BLaER1 (cell line): ENCODE data around the gene TRMT2A.
A peak's percentile ranks its signal among the peaks of the same experiment; 100 is the strongest.

Source experiments
- H3K27ac ChIP-seq: shearing (Covaris generic); formaldehyde crosslinking; 2 replicates; pipeline ENCODE4 v1.8.1; 2022
- H3K27me3 ChIP-seq: shearing (Covaris generic); formaldehyde crosslinking; 2 replicates; pipeline ENCODE4 v1.8.1; 2022
- H3K36me3 ChIP-seq: shearing (Covaris generic); formaldehyde crosslinking; 2 replicates; pipeline ENCODE4 v1.8.1; 2022
- H3K4me1 ChIP-seq: shearing (Covaris generic); formaldehyde crosslinking; 2 replicates; pipeline ENCODE4 v1.8.1; 2022
- H3K4me2 ChIP-seq: shearing (Covaris generic); formaldehyde crosslinking; 2 replicates; pipeline ENCODE4 v1.8.1; 2022
- H3K4me3 ChIP-seq: shearing (Covaris generic); formaldehyde crosslinking; 2 replicates; pipeline ENCODE4 v1.8.1; 2022
- H3K9ac ChIP-seq: shearing (Covaris generic); formaldehyde crosslinking; 2 replicates; pipeline ENCODE4 v1.8.1; 2022
- H3K9me3 ChIP-seq: shearing (Covaris generic); formaldehyde crosslinking; 2 replicates; pipeline ENCODE4 v1.8.1; 2022
- H4K20me1 ChIP-seq: shearing (Covaris generic); formaldehyde crosslinking; 2 replicates; pipeline ENCODE4 v1.8.1; 2022
- Cebpa-rat ChIP-seq: shearing (Covaris generic); IDR thresholded peaks from 2 replicates; pipeline ENCODE4 v1.8.1; 2022

The TRMT2A gene

DNA sequence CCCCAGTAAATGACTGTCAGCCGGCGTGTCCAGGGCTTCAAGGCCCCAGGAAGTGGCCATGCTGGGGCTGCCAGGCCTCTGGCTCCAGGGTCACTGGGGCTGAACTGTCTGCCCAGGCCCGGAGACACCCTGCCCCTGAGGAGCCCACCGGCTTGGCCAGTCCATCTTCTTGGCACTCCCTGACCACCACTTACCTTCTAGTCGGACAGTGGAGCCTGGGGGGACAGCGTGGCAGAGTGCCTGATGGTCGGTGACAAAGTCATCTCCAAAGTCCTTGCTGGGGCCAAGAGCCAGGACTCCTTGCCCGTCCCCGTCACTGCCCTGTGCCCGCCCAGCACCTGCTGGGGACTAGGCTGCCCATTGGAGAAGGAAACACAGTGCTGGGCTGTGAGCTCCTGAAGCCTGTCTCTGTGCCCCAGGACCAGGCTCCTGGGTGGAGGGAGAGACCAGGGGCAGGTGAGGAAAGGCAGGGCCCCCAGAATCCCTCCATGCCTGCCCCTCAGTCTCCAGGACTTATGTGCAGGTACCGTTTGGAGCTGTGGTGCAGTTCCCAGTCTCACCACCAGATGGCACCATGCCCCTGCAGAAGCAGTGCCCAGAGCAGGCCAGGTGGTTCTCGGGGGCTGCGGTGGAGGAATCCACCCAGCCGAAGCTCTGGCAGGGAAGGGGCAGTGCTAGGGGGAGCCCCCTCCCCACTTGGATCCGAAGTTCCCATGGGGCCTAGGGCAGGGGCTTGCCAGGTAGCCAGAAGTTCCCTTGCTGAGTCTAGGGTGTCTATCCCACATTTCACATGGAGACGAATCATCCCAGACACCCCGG, 39.8 kb upstream of the TRMT2A start:
- TF ChIP-seq Cebpa-rat = no peak
- peaks cover 98% of the 10 kb centered on the region for H3K4me1 ChIP-seq
- H3K27ac ChIP-seq = peak overlapping the region; percentile 98
- peak overlapping the region; percentile 67 for H3K4me3 ChIP-seq
- H3K27me3 ChIP-seq = no peaks in the 10 kb centered on the region
- H3K4me2 ChIP-seq = peak overlapping the region; percentile 97
- no peaks in the 10 kb centered on the region for H3K9me3 ChIP-seq
- no peaks in the 10 kb centered on the region for H4K20me1 ChIP-seq
- no peaks in the 10 kb centered on the region for H3K36me3 ChIP-seq
- H3K9ac ChIP-seq = peak overlapping the region; percentile 85

DNA sequence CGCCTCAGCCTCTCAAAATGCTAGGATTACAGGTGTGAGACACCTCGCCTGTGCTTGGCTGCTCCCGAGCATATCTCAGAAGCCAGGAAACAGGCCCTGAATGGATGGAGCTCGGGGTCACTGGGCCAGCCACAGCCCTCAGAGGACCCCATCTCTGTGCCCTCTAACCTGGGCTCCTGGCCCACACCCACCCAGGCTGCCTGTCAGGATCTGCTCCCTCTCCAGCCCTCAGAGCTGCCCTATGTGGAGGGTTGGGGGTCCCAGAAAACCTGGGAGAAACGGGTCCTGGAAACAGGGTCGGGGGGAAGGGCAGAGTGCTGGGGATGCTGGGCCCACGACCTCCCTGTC, 39.0 kb upstream of the TRMT2A start:
- Histone ChIP-seq H3K9me3 (no peaks in the 10 kb centered on the region), H3K36me3 (no peaks in the 10 kb centered on the region), H3K4me3 (peak overlapping the region; percentile 67), H3K4me2 (peak overlapping the region; percentile 97), H3K4me1 (peaks cover 98% of the 10 kb centered on the region), H3K9ac (peak overlapping the region; percentile 85), H3K27ac (peak overlapping the region; percentile 98), H4K20me1 (no peaks in the 10 kb centered on the region), H3K27me3 (no peaks in the 10 kb centered on the region)
- TF ChIP-seq Cebpa-rat = no peak

DNA sequence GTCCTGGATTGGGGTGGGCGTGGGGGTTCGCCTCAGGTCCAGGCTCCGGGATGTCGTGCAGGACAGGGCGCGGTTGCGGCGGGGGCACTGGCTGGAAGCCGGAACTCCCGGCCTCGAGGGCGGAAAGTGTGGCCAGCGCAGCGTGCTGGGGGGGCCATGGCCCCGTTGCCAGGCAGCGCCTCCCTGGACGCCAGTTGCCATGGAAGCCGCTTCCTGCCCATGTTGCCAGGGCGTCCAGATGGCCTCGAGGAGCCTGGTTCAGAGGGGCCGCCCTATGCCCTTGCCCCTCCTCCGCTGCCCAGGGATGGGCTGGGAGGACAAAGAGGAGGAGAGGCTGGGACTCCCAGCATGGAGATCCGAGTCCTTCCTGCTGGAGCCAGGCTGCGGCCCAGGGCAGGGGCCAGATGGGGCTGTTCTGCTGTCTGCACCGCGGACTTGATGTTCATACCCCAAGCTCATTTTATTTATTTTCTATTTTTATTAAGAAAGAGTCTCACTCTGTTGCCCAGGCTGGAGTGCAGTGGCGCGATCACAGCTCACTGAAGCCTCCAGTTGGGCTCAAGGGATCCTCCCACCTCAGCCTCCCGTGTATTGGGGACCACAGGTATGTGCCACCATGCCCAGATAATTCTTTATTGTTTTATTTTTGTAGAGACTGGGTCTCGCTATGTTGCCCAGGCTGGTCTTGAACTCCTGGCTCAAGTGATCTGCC, 38.5 kb upstream of the TRMT2A start:
- peak overlapping the region; percentile 67 for H3K4me3 ChIP-seq
- H3K27me3 ChIP-seq = no peaks in the 10 kb centered on the region
- H3K9ac ChIP-seq = peak overlapping the region; percentile 85
- peak overlapping the region; percentile 98 for H3K27ac ChIP-seq
- H4K20me1 ChIP-seq = no peaks in the 10 kb centered on the region
- TF ChIP-seq Cebpa-rat = no peak
- H3K4me1 ChIP-seq = peaks cover 98% of the 10 kb centered on the region
- no peaks in the 10 kb centered on the region for H3K36me3 ChIP-seq
- peak overlapping the region; percentile 97 for H3K4me2 ChIP-seq
- no peaks in the 10 kb centered on the region for H3K9me3 ChIP-seq

- H3K4me3 ChIP-seq = peak overlapping the region; percentile 67
- H3K9ac ChIP-seq = peak overlapping the region; percentile 85
- H3K9me3 ChIP-seq = no peaks in the 10 kb centered on the region
- H3K4me1 ChIP-seq = peaks cover 97% of the 10 kb centered on the region
- no peaks in the 10 kb centered on the region for H4K20me1 ChIP-seq
- H3K4me2 ChIP-seq = peak overlapping the region; percentile 97
- no peak for TF ChIP-seq Cebpa-rat
- peak overlapping the region; percentile 98 for H3K27ac ChIP-seq
- no peaks in the 10 kb centered on the region for H3K27me3 ChIP-seq
- H3K36me3 ChIP-seq = no peaks in the 10 kb centered on the region
These were observed 37.7 kb upstream of the TRMT2A start for GRCh38 chr22:20154602-20155187.

DNA sequence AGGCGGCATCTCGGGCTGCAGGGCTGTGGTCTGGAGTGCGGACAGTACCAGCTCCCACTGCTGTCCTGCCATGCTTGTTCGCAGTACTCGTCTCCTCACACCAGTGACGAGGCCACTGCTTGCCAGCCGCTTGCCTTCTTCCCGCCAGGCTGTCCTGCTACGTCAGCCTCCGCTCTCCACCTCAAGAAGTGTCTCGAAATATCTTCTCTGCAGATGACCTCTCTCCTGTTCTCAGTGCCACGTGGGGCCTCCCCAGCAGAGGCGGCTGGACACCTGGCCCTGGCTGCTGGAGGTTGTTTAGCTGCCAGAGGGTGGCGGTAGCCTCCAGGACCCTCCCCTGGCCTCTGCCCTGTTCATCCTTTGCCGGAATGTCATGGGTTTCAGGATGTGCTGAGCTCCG, 36.9 kb upstream of the TRMT2A start:
- peak overlapping the region; percentile 98 for H3K27ac ChIP-seq
- TF ChIP-seq Cebpa-rat = no peak
- H3K4me3 ChIP-seq = peak overlapping the region; percentile 67; the same call in 1 of the 2 replicates
- H3K9ac ChIP-seq = peak overlapping the region; percentile 85
- no peaks in the 10 kb centered on the region for H4K20me1 ChIP-seq
- peak overlapping the region; percentile 97 for H3K4me2 ChIP-seq
- H3K9me3 ChIP-seq = no peaks in the 10 kb centered on the region
- no peaks in the 10 kb centered on the region for H3K36me3 ChIP-seq
- no peaks in the 10 kb centered on the region for H3K27me3 ChIP-seq
- H3K4me1 ChIP-seq = peaks cover 97% of the 10 kb centered on the region

- TF ChIP-seq Cebpa-rat = no peak
- Histone ChIP-seq H3K27ac (peak overlapping the region; percentile 98), H3K4me1 (peaks cover 97% of the 10 kb centered on the region), H3K4me3 (no peak overlapping the region), H3K9ac (peak overlapping the region; percentile 43), H3K9me3 (no peaks in the 10 kb centered on the region), H3K4me2 (peak overlapping the region; percentile 97; the same call in 1 of the 2 replicates), H3K27me3 (no peaks in the 10 kb centered on the region), H3K36me3 (no peaks in the 10 kb centered on the region), H4K20me1 (no peaks in the 10 kb centered on the region)
These were observed 35.5 kb upstream of the TRMT2A start for GRCh38 chr22:20152464-20152890.

DNA sequence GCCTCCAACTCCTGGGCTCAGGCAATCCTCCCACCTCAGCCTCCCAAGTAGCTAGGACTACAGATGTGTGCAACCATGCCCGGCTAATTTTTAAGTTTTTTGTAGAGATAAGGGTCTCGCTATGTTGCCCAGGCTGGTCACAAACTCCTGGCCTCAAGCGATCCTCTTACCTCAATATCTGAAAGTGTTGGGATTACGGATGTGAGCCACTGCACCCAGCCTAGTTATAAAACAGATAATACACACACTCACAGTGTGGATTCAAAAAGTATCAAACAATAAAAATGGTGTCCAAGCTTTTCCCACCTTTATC, 34.2 kb upstream of the TRMT2A start:
- H3K9ac ChIP-seq = no peak overlapping the region
- H3K27me3 ChIP-seq = no peaks in the 10 kb centered on the region
- peak overlapping the region; percentile 78 for H3K4me2 ChIP-seq
- peaks cover 97% of the 10 kb centered on the region for H3K4me1 ChIP-seq
- peak overlapping the region; percentile 35; the same call in 1 of the 2 replicates for H3K27ac ChIP-seq
- H3K9me3 ChIP-seq = no peaks in the 10 kb centered on the region
- no peaks in the 10 kb centered on the region for H3K36me3 ChIP-seq
- H4K20me1 ChIP-seq = peaks cover 10% of the 10 kb centered on the region
- no peak overlapping the region for H3K4me3 ChIP-seq
- TF ChIP-seq Cebpa-rat = no peak

DNA sequence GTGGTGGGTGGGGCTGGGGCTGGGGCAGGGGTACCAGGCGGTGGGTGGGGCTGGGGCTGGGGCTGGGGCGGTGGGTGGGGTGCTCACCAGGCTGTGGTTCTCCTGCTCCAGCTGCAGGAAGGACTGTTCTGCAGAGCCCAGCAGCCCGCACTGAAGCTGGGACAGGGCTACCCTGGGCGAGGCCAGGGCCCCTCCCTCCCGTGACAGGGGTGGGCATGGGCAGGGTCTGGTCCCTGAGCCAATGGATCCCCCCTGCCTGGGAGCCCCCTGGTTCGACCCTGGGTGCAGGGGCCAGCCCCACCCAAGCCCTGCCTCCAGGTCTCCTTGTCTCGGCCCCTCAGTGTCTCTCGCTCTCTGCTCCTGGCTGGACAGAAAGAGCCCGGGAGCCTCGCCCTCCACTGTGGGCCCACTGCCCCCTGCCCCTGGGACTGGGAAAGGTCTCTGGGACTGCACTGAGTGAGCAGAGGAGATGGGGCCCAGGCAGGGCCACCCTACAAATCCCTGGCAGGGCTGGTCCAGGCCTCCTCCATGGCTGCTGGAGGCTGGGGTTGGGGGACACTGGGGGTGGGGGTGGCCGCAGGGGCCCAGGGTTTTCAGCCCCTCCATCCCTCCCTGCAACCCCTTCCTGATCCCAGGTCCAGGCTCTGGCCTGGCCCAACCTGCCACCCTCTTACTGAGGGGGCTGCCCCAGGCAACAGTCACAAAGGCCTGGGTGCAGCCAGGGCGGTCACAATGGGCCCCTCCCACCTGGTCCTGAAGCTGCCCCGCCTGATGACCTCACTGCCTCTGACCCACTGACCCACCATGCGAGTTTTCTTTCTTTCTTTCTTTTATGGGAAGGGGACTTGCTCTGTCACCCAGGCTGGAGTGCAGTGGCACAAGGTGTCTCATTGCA, 33.6 kb upstream of the TRMT2A start, which contains the start of gene CCDC188:
CCDC188 (minus strand) TSS at position 675 of the 895 bp plus-strand sequence; CDS start at position 606, 69 bp downstream.
- TF ChIP-seq Cebpa-rat = no peak
- Histone ChIP-seq H3K4me3 (peak within 1 kb of the TSS; percentile 20; the same call in 1 of the 2 replicates), H3K9ac (0 out of 2 replicates have a peak within 1 kb of the TSS, but pooled peaks have one; percentile 24), H3K4me2 (peak within 1 kb of the TSS; percentile 97), H3K27me3 (no peaks in the 10 kb centered on the region), H3K27ac (peak within 1 kb of the TSS; percentile 98), H3K36me3 (peaks cover 3% of the 10 kb centered on the region; the same call in 1 of the 2 replicates), H3K4me1 (peaks cover 97% of the 10 kb centered on the region), H4K20me1 (peaks cover 14% of the 10 kb centered on the region), H3K9me3 (no peaks in the 10 kb centered on the region)
